HepG2 (cell line): ENCODE results near the gene TBC1D20. TPM values are rescaled to one million over a fixed set of nuclear protein-coding genes. Genes with fewer than 3 reads are reported as not detected.

ENCODE experiments used
- CBX2 ChIP-seq, 2 experiments: fragments of 200-600 bp in 1 of 2; sonication (generic); formaldehyde crosslinking in 1 of 2; IDR thresholded peaks; 2 replicates each; pipeline versions ENCODE4 v1.7.0 to v1.8.1; 2018 to 2022; ENCODE audit warnings: low read depth in 2 of 2, low read length in 1 of 2, mild to moderate bottlenecking in 1 of 2, missing genetic modification reagents in 1 of 2
- KDM3A ChIP-seq: IDR thresholded peaks from 2 replicates; pipeline ENCODE4 v1.6.1; 2018; ENCODE audit warnings: low read depth, missing compliant biosample characterization
- MEIS2 ChIP-seq: sonication (generic); formaldehyde crosslinking; IDR thresholded peaks from 2 replicates; pipeline ENCODE4 v1.9.0; 2021; ENCODE audit warnings: mild to moderate bottlenecking, missing genetic modification reagents
- NR2F2 ChIP-seq: IDR thresholded peaks from 2 replicates; pipeline ENCODE4 v1.6.1; 2012; ENCODE audit warnings: low read depth, inconsistent platforms, borderline replicate concordance
- SKI ChIP-seq: fragments of 450-650 bp; IDR thresholded peaks from one replicate; pipeline ENCODE4 v1.6.1; 2018; ENCODE audit warnings: mild to moderate bottlenecking; ENCODE audit not compliant: partially characterized antibody
- SNAPC2 ChIP-seq: sonication (generic); formaldehyde crosslinking; IDR thresholded peaks from 2 replicates; pipeline ENCODE4 v1.8.1; 2022; ENCODE audit warnings: mild to moderate bottlenecking, missing genetic modification reagents
- SRSF4 ChIP-seq: fragments of 200-400 bp; formaldehyde crosslinking; IDR thresholded peaks from one replicate; pipeline ENCODE4 v1.6.1; 2018; ENCODE audit warnings: mild to moderate bottlenecking, low read depth, low read length, moderate library complexity; ENCODE audit not compliant: poor library complexity, severe bottlenecking
- ZNF180 ChIP-seq: sonication (generic); formaldehyde crosslinking; IDR thresholded peaks from 2 replicates; pipeline ENCODE4 v1.4.0; 2020; ENCODE audit warnings: low read depth, missing genetic modification reagents, borderline replicate concordance
- ZNF33A ChIP-seq: sonication (generic); formaldehyde crosslinking; IDR thresholded peaks from 2 replicates; pipeline ENCODE4 v1.5.1; 2020; ENCODE audit warnings: missing genetic modification reagents, mild to moderate bottlenecking, moderate library complexity, borderline replicate concordance
- ZNF484 ChIP-seq: sonication (generic); formaldehyde crosslinking; IDR thresholded peaks from 2 replicates; pipeline ENCODE4 v1.5.1; 2020; ENCODE audit warnings: mild to moderate bottlenecking, low read depth, missing genetic modification reagents, borderline replicate concordance
- ZNF570 ChIP-seq: sonication (generic); formaldehyde crosslinking; IDR thresholded peaks from 2 replicates; pipeline ENCODE4 v1.4.0; 2020; ENCODE audit warnings: mild to moderate bottlenecking, missing genetic modification reagents, borderline replicate concordance
- ZNF577 ChIP-seq: sonication (generic); formaldehyde crosslinking; IDR thresholded peaks from 2 replicates; pipeline ENCODE4 v1.4.0; 2020; ENCODE audit warnings: mild to moderate bottlenecking, low read depth, missing genetic modification reagents, borderline replicate concordance
- ZNF615 ChIP-seq: sonication (generic); formaldehyde crosslinking; IDR thresholded peaks from 2 replicates; pipeline ENCODE4 v1.5.0; 2020; ENCODE audit warnings: mild to moderate bottlenecking, missing genetic modification reagents, borderline replicate concordance
- ZNF670 ChIP-seq: sonication (generic); formaldehyde crosslinking; IDR thresholded peaks from 2 replicates; pipeline ENCODE4 v1.8.0; 2022; ENCODE audit warnings: mild to moderate bottlenecking, missing genetic modification reagents, borderline replicate concordance
- ZNF672 ChIP-seq: sonication (generic); formaldehyde crosslinking; IDR thresholded peaks from 2 replicates; pipeline ENCODE4 v1.8.1; 2022; ENCODE audit warnings: missing genetic modification reagents
- ZNF816 ChIP-seq: sonication (generic); formaldehyde crosslinking; IDR thresholded peaks from 2 replicates; pipeline ENCODE4 v1.8.0; 2022; ENCODE audit warnings: missing genetic modification reagents, mild to moderate bottlenecking, borderline replicate concordance
- polyA plus RNA-seq, 8 experiments: library from polyadenylated mRNA; depleted of rRNA in 3 of 8; stranded (reverse) in 7 of 8; unstranded in 1 of 8; fragments of >200 nt; fragmentation: Illumina TruSeq in 4 of 8; extraction: Trizol in 4 of 8; gene quantifications; 2 replicates each; pipeline versions ENCODE4 v1.2.1 to v1.2.3, GENCODE V29; 2011 to 2016; ENCODE audit warnings: low read depth in 4 of 8, missing spikeins in 1 of 8, mixed read lengths in 1 of 8; ENCODE audit not compliant: insufficient read depth in 1 of 8
- total RNA-seq, 5 experiments: library from RNA; depleted of rRNA; stranded (reverse); fragments of >200 nt; fragmentation: Illumina TruSeq; extraction: Trizol; gene quantifications; 2 replicates each; pipeline ENCODE4 v1.2.3, GENCODE V29; 2016; ENCODE audit warnings: low read depth in 1 of 5
- TF ChIP-seq, protein P1 (sequence below): sonication (generic); formaldehyde crosslinking; conservative IDR thresholded peaks from 2 replicates; pipeline ENCODE4 v1.8.0; 2022; ENCODE audit warnings: mild to moderate bottlenecking, moderate library complexity, missing genetic modification reagents
- TF ChIP-seq, protein P2 (sequence below): sonication (generic); formaldehyde crosslinking; IDR thresholded peaks from 2 replicates; pipeline ENCODE4 v1.5.1; 2020; ENCODE audit warnings: mild to moderate bottlenecking, missing genetic modification reagents
- TF ChIP-seq, protein P3 (sequence below): sonication (generic); formaldehyde crosslinking; IDR thresholded peaks from 2 replicates; pipeline ENCODE4 v1.5.1; 2020; ENCODE audit warnings: mild to moderate bottlenecking, missing genetic modification reagents, moderate library complexity

TBC1D20 gene
- total and polyA plus RNA-seq, 2 of the 13 experiments (the other 11 are each of a cell fraction or from before 2014, with no cell fraction given): 36.6 to 47.1 TPM

DNA sequence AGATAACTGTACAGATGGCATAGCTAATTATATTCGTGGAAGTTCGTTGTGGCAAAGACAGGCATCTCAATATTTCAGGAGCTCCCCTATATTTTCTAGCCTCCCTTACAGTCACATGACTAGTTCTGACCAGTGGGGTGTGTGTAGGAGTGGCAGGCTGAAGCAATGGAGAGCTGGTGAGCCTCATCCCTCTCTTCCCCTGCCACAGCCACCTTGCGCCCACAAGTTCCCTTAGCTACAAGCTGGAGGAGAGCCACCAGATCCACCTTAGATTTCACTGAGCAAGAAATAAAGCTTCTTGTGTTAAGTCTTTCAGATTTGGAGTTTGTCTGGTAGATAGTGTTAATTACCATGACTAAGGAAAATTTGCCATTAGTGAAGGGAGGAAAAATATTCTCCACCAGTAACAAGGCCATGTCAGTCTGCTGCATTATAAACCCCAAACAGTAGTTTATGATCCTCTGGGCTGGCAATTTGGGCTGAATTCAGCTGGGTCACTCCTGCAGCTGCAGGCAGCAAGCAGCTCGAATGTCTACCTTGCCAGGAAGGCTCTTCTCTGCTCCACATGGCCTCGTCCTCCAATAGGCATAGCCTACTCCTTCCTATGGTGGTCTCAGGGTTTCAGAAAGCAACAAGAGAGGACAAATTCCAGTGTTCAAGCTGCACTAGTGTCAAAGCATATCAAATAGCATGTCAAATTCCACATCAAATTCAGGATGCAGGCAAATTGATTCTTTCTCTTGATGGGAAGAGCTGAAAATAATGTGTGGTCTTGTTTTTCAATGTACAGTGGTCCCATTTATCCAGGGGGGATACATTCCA is 61.7 kb downstream of the TBC1D20 start (continued):
- TF ChIP-seq CBX2 (IDR thresholded peaks at IDR 0.05; ENCODE audit: low read depth, low read length): no peak
- TF ChIP-seq CBX2 (CRISPR knock-in tag; IDR thresholded peaks at IDR 0.05; ENCODE audit: low read depth): no peak
- TF ChIP-seq KDM3A: no peak
- no peak for TF ChIP-seq SRSF4
- TF ChIP-seq, protein P1, sequence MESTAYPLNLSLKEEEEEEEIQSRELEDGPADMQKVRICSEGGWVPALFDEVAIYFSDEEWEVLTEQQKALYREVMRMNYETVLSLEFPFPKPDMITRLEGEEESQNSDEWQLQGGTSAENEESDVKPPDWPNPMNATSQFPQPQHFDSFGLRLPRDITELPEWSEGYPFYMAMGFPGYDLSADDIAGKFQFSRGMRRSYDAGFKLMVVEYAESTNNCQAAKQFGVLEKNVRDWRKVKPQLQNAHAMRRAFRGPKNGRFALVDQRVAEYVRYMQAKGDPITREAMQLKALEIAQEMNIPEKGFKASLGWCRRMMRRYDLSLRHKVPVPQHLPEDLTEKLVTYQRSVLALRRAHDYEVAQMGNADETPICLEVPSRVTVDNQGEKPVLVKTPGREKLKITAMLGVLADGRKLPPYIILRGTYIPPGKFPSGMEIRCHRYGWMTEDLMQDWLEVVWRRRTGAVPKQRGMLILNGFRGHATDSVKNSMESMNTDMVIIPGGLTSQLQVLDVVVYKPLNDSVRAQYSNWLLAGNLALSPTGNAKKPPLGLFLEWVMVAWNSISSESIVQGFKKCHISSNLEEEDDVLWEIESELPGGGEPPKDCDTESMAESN (CRISPR knock-in tag): no peak; the same call in 1 of the 2 replicates
- no peak for TF ChIP-seq NR2F2
- TF ChIP-seq ZNF33A (CRISPR knock-in tag): no peak
- no peak for TF ChIP-seq ZNF570 (CRISPR knock-in tag)
- TF ChIP-seq ZNF672 (CRISPR knock-in tag): no peak
- no peak for TF ChIP-seq MEIS2 (CRISPR knock-in tag)
- TF ChIP-seq SKI: no peak
- no peak; the same call in 1 of the 2 replicates for TF ChIP-seq ZNF816
- TF ChIP-seq SNAPC2 (CRISPR knock-in tag): no peak; the same call in 1 of the 2 replicates
- TF ChIP-seq ZNF484 (CRISPR knock-in tag): no peak
- TF ChIP-seq ZNF577 (CRISPR knock-in tag): no peak
- TF ChIP-seq ZNF180 (CRISPR knock-in tag): no peak
- TF ChIP-seq, protein P2, sequence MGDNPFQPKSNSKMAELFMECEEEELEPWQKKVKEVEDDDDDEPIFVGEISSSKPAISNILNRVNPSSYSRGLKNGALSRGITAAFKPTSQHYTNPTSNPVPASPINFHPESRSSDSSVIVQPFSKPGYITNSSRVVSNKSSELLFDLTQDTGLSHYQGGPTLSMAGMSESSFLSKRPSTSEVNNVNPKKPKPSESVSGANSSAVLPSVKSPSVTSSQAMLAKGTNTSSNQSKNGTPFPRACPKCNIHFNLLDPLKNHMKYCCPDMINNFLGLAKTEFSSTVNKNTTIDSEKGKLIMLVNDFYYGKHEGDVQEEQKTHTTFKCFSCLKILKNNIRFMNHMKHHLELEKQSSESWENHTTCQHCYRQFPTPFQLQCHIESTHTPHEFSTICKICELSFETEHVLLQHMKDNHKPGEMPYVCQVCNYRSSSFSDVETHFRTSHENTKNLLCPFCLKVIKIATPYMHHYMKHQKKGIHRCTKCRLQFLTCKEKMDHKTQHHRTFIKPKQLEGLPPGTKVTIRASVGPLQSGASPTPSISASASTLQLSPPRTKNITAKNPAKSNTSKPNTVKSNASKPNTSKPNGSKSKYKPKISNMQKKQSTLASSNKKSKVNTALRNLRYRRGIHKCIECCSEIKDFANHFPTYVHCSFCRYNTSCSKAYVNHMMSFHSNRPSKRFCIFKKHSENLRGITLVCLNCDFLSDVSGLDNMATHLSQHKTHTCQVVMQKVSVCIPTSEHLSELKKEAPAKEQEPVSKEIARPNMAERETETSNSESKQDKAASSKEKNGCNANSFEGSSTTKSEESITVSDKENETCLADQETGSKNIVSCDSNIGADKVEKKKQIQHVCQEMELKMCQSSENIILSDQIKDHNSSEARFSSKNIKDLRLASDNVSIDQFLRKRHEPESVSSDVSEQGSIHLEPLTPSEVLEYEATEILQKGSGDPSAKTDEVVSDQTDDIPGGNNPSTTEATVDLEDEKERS (CRISPR knock-in tag): no peak
- TF ChIP-seq ZNF670 (CRISPR knock-in tag): peak; percentile 67; the same call in 1 of the 2 replicates
- TF ChIP-seq ZNF615 (CRISPR knock-in tag): peak; percentile 38; the same call in 1 of the 2 replicates
- TF ChIP-seq, protein P3, sequence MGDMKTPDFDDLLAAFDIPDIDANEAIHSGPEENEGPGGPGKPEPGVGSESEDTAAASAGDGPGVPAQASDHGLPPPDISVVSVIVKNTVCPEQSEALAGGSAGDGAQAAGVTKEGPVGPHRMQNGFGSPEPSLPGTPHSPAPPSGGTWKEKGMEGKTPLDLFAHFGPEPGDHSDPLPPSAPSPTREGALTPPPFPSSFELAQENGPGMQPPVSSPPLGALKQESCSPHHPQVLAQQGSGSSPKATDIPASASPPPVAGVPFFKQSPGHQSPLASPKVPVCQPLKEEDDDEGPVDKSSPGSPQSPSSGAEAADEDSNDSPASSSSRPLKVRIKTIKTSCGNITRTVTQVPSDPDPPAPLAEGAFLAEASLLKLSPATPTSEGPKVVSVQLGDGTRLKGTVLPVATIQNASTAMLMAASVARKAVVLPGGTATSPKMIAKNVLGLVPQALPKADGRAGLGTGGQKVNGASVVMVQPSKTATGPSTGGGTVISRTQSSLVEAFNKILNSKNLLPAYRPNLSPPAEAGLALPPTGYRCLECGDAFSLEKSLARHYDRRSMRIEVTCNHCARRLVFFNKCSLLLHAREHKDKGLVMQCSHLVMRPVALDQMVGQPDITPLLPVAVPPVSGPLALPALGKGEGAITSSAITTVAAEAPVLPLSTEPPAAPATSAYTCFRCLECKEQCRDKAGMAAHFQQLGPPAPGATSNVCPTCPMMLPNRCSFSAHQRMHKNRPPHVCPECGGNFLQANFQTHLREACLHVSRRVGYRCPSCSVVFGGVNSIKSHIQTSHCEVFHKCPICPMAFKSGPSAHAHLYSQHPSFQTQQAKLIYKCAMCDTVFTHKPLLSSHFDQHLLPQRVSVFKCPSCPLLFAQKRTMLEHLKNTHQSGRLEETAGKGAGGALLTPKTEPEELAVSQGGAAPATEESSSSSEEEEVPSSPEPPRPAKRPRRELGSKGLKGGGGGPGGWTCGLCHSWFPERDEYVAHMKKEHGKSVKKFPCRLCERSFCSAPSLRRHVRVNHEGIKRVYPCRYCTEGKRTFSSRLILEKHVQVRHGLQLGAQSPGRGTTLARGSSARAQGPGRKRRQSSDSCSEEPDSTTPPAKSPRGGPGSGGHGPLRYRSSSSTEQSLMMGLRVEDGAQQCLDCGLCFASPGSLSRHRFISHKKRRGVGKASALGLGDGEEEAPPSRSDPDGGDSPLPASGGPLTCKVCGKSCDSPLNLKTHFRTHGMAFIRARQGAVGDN (CRISPR knock-in tag): peak; percentile 44; the same call in 1 of the 2 replicates
